Smooth muscle cell (in vitro differentiated cells): ENCODE data around the gene ITGB1BP1. TPM values are rescaled to one million over a fixed set of nuclear protein-coding genes. Genes with fewer than 3 reads are reported as not detected.

Experiments
- DNase-seq: peaks from one replicate; lab custom pipeline; 2025; ENCODE audit not compliant: unreplicated experiment; lab: John Stamatoyannopoulos, UW
- H2AFZ ChIP-seq: fragments of 200-600 bp; sonication (generic); 2 replicates; pipeline ENCODE4 v1.6.0; 2016; ENCODE audit warnings: antibody characterized with exemption, low read depth, mild to moderate bottlenecking
- H3F3A ChIP-seq: fragments of 200-600 bp; sonication (generic); 2 replicates; pipeline ENCODE4 v1.6.0; 2017; ENCODE audit warnings: antibody characterized with exemption, low read depth
- H3K27ac ChIP-seq: fragments of 200-600 bp; sonication (generic); 2 replicates; pipeline ENCODE4 v1.5.1; 2016; ENCODE audit warnings: low read depth, mild to moderate bottlenecking
- H3K27me3 ChIP-seq: fragments of 200-600 bp; sonication (generic); 2 replicates; pipeline ENCODE4 v1.6.1; 2016; ENCODE audit warnings: low read depth, mild to moderate bottlenecking
- H3K36me3 ChIP-seq: fragments of 200-600 bp; sonication (generic); 2 replicates; pipeline ENCODE4 v1.5.1; 2016; ENCODE audit warnings: low read depth
- H3K4me1 ChIP-seq: fragments of 200-600 bp; sonication (generic); 2 replicates; pipeline ENCODE4 v1.5.1; 2016; ENCODE audit warnings: low read depth
- H3K4me2 ChIP-seq: fragments of 200-600 bp; sonication (generic); 2 replicates; pipeline ENCODE4 v1.6.0; 2016; ENCODE audit warnings: mild to moderate bottlenecking
- H3K4me3 ChIP-seq: fragments of 200-600 bp; sonication (generic); 2 replicates; pipeline ENCODE4 v1.5.1; 2016; ENCODE audit warnings: mild to moderate bottlenecking
- H3K79me2 ChIP-seq: fragments of 200-600 bp; sonication (generic); 2 replicates; pipeline ENCODE4 v1.6.0; 2016; ENCODE audit warnings: low read depth, mild to moderate bottlenecking
- H3K9ac ChIP-seq: fragments of 200-600 bp; sonication (generic); 2 replicates; pipeline ENCODE4 v1.6.0; 2016; ENCODE audit warnings: low read depth
- H3K9me3 ChIP-seq: fragments of 200-600 bp; sonication (generic); replicated peaks from 2 replicates; pipeline ENCODE4 v1.5.1; 2016; ENCODE audit warnings: low read depth
- H4K20me1 ChIP-seq: fragments of 200-600 bp; sonication (generic); 2 replicates; pipeline ENCODE4 v1.6.0; 2016; ENCODE audit warnings: low read depth
- WGBS: methylation state at CpG from one replicate; pipeline ENCODE4 v1.1.7; 2016; ENCODE audit warnings: low lambda C conversion rate; 5-methylcytosine and 5-hydroxymethylcytosine counted together
- polyA plus RNA-seq: library from polyadenylated mRNA; unstranded; fragments of >200 nt; fragmentation: Nextera tagmentation; extraction: Ambion mirVana; gene quantifications from 2 replicates; pipeline ENCODE4 v1.2.1, GENCODE V29; 2016
- total RNA-seq: library from RNA; depleted of rRNA; stranded (reverse); fragments of >200 nt; gene quantifications from 2 replicates; pipeline ENCODE4 v1.2.3, GENCODE V29; 2014
- TF ChIP-seq, protein P1 (sequence below): fragments of 200-600 bp; sonication (generic); IDR thresholded peaks from 2 replicates; pipeline ENCODE4 v1.5.1; 2017; ENCODE audit warnings: borderline replicate concordance, mild to moderate bottlenecking, antibody characterized with exemption; ENCODE audit not compliant: insufficient read depth, poor library complexity, severe bottlenecking

The ITGB1BP1 gene
- 40.2 and 53.9 TPM in 2 replicates for total RNA-seq
- 138 and 142 TPM in 2 replicates for polyA plus RNA-seq

DNA sequence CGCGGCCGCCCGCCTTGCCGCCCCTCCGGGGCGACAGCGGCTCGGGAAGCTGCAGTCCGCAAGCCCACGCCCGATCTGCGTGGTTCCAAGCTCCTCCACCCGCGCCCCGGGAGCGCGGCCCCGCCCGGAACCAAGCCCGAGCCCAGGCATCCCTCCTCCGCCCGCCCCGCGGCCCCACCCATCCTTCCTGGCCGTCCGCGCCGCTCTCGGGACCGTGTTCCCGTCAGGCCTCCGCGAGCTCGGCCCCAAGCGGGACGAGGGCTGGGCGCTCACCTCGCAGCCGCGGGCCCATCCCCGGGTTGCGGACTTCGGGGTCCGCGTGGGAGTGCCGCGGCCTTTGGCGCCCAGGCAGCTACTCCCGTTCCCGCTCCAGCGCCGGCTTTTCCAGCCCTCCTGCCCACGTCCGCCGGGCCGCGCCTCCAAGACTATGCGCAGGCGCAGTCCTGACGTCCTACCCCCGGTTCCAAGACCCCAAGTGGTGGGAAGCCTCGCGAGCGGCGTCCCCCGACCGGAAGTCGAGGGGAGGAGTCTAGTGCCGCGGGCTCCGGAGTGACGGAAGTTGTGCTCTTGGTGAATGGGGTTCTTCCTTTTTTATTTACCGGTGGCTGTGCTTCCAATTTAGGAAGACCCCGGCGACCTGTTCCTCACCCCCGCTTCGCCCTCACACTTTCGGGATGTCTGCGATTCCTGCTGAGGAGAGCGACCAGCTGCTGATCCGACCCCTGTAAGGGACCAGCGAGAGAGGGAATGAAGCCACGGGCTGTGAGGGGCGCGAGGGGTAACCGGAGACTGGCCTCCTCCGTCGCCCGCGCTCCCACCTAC lies at the start of gene ITGB1BP1, which contains the start of gene CPSF3:
ITGB1BP1 (minus strand) TSS at position 429 of the 822 bp plus-strand sequence. CDS start 4,831 bp downstream, outside the sequence.
CPSF3 (plus strand) TSS at position 555 of the 822 bp plus-strand sequence; CDS start at position 675, 120 bp downstream.
- Histone ChIP-seq H3K4me1 (peaks cover 15% of the 10 kb centered on the region), H3K79me2 (peaks cover 56% of the 10 kb centered on the region), H3K27me3 (no peaks in the 10 kb centered on the region), H4K20me1 (no peaks in the 10 kb centered on the region), H3K36me3 (no peaks in the 10 kb centered on the region), H3K9ac (peak within 1 kb of the TSS; percentile 96), H2AFZ (peak within 1 kb of the TSS; percentile 95), H3F3A (peaks cover 3% of the 10 kb centered on the region), H3K4me3 (peak within 1 kb of the TSS; percentile 93), H3K9me3 (no peaks in the 10 kb centered on the region), H3K4me2 (peak within 1 kb of the TSS; percentile 94), H3K27ac (peak within 1 kb of the TSS; percentile 92)
- under 1% methylated on average over 62 of the region's 91 CpGs for WGBS
- peak; percentile 91 for DNase-seq
- TF ChIP-seq, protein P1, sequence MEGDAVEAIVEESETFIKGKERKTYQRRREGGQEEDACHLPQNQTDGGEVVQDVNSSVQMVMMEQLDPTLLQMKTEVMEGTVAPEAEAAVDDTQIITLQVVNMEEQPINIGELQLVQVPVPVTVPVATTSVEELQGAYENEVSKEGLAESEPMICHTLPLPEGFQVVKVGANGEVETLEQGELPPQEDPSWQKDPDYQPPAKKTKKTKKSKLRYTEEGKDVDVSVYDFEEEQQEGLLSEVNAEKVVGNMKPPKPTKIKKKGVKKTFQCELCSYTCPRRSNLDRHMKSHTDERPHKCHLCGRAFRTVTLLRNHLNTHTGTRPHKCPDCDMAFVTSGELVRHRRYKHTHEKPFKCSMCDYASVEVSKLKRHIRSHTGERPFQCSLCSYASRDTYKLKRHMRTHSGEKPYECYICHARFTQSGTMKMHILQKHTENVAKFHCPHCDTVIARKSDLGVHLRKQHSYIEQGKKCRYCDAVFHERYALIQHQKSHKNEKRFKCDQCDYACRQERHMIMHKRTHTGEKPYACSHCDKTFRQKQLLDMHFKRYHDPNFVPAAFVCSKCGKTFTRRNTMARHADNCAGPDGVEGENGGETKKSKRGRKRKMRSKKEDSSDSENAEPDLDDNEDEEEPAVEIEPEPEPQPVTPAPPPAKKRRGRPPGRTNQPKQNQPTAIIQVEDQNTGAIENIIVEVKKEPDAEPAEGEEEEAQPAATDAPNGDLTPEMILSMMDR: no peak

DNA sequence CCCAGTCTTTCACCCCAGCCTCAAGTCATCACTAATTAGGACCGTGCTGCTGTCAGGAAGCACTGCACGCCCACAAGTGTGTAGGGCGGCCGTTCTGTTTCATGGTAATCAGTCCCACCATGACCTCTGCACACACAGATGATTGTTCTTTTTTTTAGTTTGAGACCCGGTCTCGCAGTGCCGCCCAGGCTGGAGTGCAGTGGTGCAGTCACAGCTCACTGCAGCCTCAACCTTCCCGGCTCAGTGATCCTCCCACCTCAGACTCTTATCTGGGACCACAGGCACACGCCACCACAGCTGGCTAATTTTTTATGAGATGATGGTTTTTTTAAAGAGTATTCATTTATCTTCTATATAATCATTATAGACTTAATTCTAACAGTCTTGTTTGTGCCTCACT lies 49.2 kb upstream of the ITGB1BP1 start:
- Histone ChIP-seq H3K9ac (no peak overlapping the region), H2AFZ (no peak overlapping the region), H3F3A (peaks cover 14% of the 10 kb centered on the region), H3K27me3 (no peaks in the 10 kb centered on the region), H3K4me3 (no peak overlapping the region), H3K36me3 (no peaks in the 10 kb centered on the region), H3K27ac (no peak overlapping the region), H3K4me1 (no peaks in the 10 kb centered on the region), H3K79me2 (peaks cover 13% of the 10 kb centered on the region), H3K4me2 (no peak overlapping the region), H4K20me1 (peaks cover 4% of the 10 kb centered on the region), H3K9me3 (no peaks in the 10 kb centered on the region)
- DNase-seq: no peak
- TF ChIP-seq, protein P1: no peak
- WGBS: 94% methylated on average over 9 of the region's 9 CpGs

- TF ChIP-seq, protein P1: no peak
Measured at GRCh38 chr2:9471206-9471605, 47.9 kb upstream of the ITGB1BP1 start.

More at GRCh38 chr2:9471206-9471605, 47.9 kb upstream of the ITGB1BP1 start:
- no peak overlapping the region for H3K27ac ChIP-seq
- 94% methylated on average over 5 of the region's 5 CpGs for WGBS
- no peak overlapping the region for H2AFZ ChIP-seq
- no peak overlapping the region for H3K9ac ChIP-seq
- H3F3A ChIP-seq: peaks cover 14% of the 10 kb centered on the region
- H3K4me2 ChIP-seq: no peak overlapping the region
- no peaks in the 10 kb centered on the region for H3K36me3 ChIP-seq
- peaks cover 7% of the 10 kb centered on the region for H3K79me2 ChIP-seq
- no peaks in the 10 kb centered on the region for H3K9me3 ChIP-seq
- H3K4me3 ChIP-seq: no peak overlapping the region
- DNase-seq: no peak
- peaks cover 3% of the 10 kb centered on the region for H4K20me1 ChIP-seq
- H3K27me3 ChIP-seq: no peaks in the 10 kb centered on the region
- H3K4me1 ChIP-seq: no peaks in the 10 kb centered on the region
